Measurements from ENCODE around the gene MINDY4. TPM values are rescaled to one million over a fixed set of nuclear protein-coding genes. Genes with fewer than 3 reads are reported as not detected.

The MINDY4 gene
- total RNA-seq, 1 experiment from 2014 or later = 7.5 TPM

- in situ Hi-C loops (cut with HindIII; ENCODE audit: low sequenced_read_pairs) = no loop called here
- no peak for DNase-seq (ENCODE audit: low spot score)
Observed at GRCh38 chr7:30863706-30864035, 92.5 kb downstream of the MINDY4 start.

- no peak for DNase-seq (ENCODE audit: low spot score)
- in situ Hi-C loops (cut with HindIII; ENCODE audit: low sequenced_read_pairs) = no loop called here
Observed at GRCh38 chr7:30864101-30864500, 92.9 kb downstream of the MINDY4 start.

GRCh38 chr7:30865076-30865475 is 93.9 kb downstream of the MINDY4 start:
- DNase-seq (ENCODE audit: low spot score) = no peak
- in situ Hi-C loops (cut with HindIII; ENCODE audit: low sequenced_read_pairs) = no loop called here

GRCh38 chr7:30865821-30866220 is 94.6 kb downstream of the MINDY4 start:
- in situ Hi-C loops (cut with HindIII; ENCODE audit: low sequenced_read_pairs) = no loop called here
- DNase-seq (ENCODE audit: low spot score) = peak; percentile 40

GRCh38 chr7:30866939-30867338 is 95.7 kb downstream of the MINDY4 start:
- in situ Hi-C loops (cut with HindIII; ENCODE audit: low sequenced_read_pairs) = no loop called here
- no peak for DNase-seq (ENCODE audit: low spot score)

- DNase-seq (ENCODE audit: low spot score) = no peak
- in situ Hi-C loops (cut with HindIII; ENCODE audit: low sequenced_read_pairs) = no loop called here
Observed at GRCh38 chr7:30867483-30867882, 96.3 kb downstream of the MINDY4 start.

GRCh38 chr7:30869794-30870611 is 98.8 kb downstream of the MINDY4 start:
- in situ Hi-C loops (cut with HindIII; ENCODE audit: low sequenced_read_pairs) = no loop called here
- DNase-seq (ENCODE audit: low spot score) = peak; percentile 38

- in situ Hi-C loops (cut with HindIII; ENCODE audit: low sequenced_read_pairs) = no loop called here
- DNase-seq (ENCODE audit: low spot score) = no peak
Observed at GRCh38 chr7:30870821-30871518, 99.8 kb downstream of the MINDY4 start.

GRCh38 chr7:30871655-30872054 is 100.4 kb downstream of the MINDY4 start:
- no peak for DNase-seq (ENCODE audit: low spot score)
- in situ Hi-C loops (cut with HindIII; ENCODE audit: low sequenced_read_pairs) = no loop called here

GRCh38 chr7:30873207-30873606 is 102.0 kb downstream of the MINDY4 start:
- no peak for DNase-seq (ENCODE audit: low spot score)
- in situ Hi-C loops (cut with HindIII; ENCODE audit: low sequenced_read_pairs) = no loop called here

GRCh38 chr7:30873656-30874055 is 102.4 kb downstream of the MINDY4 start:
- in situ Hi-C loops (cut with HindIII; ENCODE audit: low sequenced_read_pairs) = no loop called here
- DNase-seq (ENCODE audit: low spot score) = no peak

- DNase-seq (ENCODE audit: low spot score) = no peak
- in situ Hi-C loops (cut with HindIII; ENCODE audit: low sequenced_read_pairs) = no loop called here
Observed at GRCh38 chr7:30874656-30875302, 103.6 kb downstream of the MINDY4 start.

GRCh38 chr7:30877015-30877769 is 106.0 kb downstream of the MINDY4 start:
- DNase-seq (ENCODE audit: low spot score) = no peak
- in situ Hi-C loops (cut with HindIII; ENCODE audit: low sequenced_read_pairs) = no loop called here

GRCh38 chr7:30877993-30878392 is 106.8 kb downstream of the MINDY4 start:
- in situ Hi-C loops (cut with HindIII; ENCODE audit: low sequenced_read_pairs) = no loop called here
- DNase-seq (ENCODE audit: low spot score) = no peak

GRCh38 chr7:30879139-30880124 is 108.2 kb downstream of the MINDY4 start:
- no peak for DNase-seq (ENCODE audit: low spot score)
- in situ Hi-C loops (cut with HindIII; ENCODE audit: low sequenced_read_pairs) = no loop called here

- DNase-seq (ENCODE audit: low spot score) = no peak
- in situ Hi-C loops (cut with HindIII; ENCODE audit: low sequenced_read_pairs) = no loop called here
Observed at GRCh38 chr7:30880125-30880720, 109.0 kb downstream of the MINDY4 start.

- in situ Hi-C loops (cut with HindIII; ENCODE audit: low sequenced_read_pairs) = no loop called here
- no peak for DNase-seq (ENCODE audit: low spot score)
Observed at GRCh38 chr7:30880941-30881340, 109.7 kb downstream of the MINDY4 start.

- in situ Hi-C loops (cut with HindIII; ENCODE audit: low sequenced_read_pairs) = no loop called here
- DNase-seq (ENCODE audit: low spot score) = no peak
Observed at GRCh38 chr7:30881448-30881847, 110.2 kb downstream of the MINDY4 start.

Data from G401 (cell line).